Measurements from ENCODE around the gene HSF2. TPM values are rescaled to one million over a fixed set of nuclear protein-coding genes. Genes with fewer than 3 reads are reported as not detected.
A peak's percentile ranks its signal among the peaks of the same experiment; 100 is the strongest.

Gene HSF2
- total RNA-seq, 6 experiments from 2014 or later = 7.0 to 10.9 (median 9.2) TPM

GRCh38 chr6:122400121-122400450 lies 634 bp downstream of the HSF2 start:
- Mint-ChIP-seq H3K27ac (peak overlapping the region; percentile 95), H3K36me3 (ENCODE audit: low read depth) (no peaks in the 10 kb centered on the region), H3K4me1 (ENCODE audit: low read depth) (peaks cover 24% of the 10 kb centered on the region), H3K27me3 (ENCODE audit: insufficient read depth) (0 out of 2 replicates have a peak, but pooled peaks cover 2% of the 10 kb centered on the region), H3K4me3 (peak overlapping the region; percentile 97), H3K9me3 (no peaks in the 10 kb centered on the region)
- no peak for TF ChIP-seq CTCF (IDR thresholded peaks at IDR 0.05)
- DNase-seq = peak; percentile 7

- H3K9me3 Mint-ChIP-seq = no peaks in the 10 kb centered on the region
- peaks cover 24% of the 10 kb centered on the region for H3K4me1 Mint-ChIP-seq (ENCODE audit: low read depth)
- no peaks in the 10 kb centered on the region for H3K36me3 Mint-ChIP-seq (ENCODE audit: low read depth)
- H3K4me3 Mint-ChIP-seq = peak overlapping the region; percentile 97
- H3K27me3 Mint-ChIP-seq (ENCODE audit: insufficient read depth) = 0 out of 2 replicates have a peak, but pooled peaks cover 2% of the 10 kb centered on the region
- H3K27ac Mint-ChIP-seq = peak overlapping the region; percentile 95
- no peak for DNase-seq
- TF ChIP-seq CTCF (IDR thresholded peaks at IDR 0.05) = no peak
Measured at GRCh38 chr6:122400462-122401089, 1.1 kb downstream of the HSF2 start.

- Mint-ChIP-seq H3K4me3 (peak overlapping the region; percentile 97), H3K36me3 (ENCODE audit: low read depth) (no peaks in the 10 kb centered on the region), H3K9me3 (no peaks in the 10 kb centered on the region), H3K27ac (no peak overlapping the region), H3K27me3 (ENCODE audit: insufficient read depth) (0 out of 2 replicates have a peak, but pooled peaks cover 2% of the 10 kb centered on the region), H3K4me1 (ENCODE audit: low read depth) (peaks cover 29% of the 10 kb centered on the region)
- TF ChIP-seq CTCF (IDR thresholded peaks at IDR 0.05) = no peak
- DNase-seq = no peak
Measured at GRCh38 chr6:122401104-122401503, 1.7 kb downstream of the HSF2 start.

GRCh38 chr6:122404444-122404843 lies 5.0 kb downstream of the HSF2 start:
- DNase-seq = no peak
- Mint-ChIP-seq H3K4me3 (no peak overlapping the region), H3K36me3 (ENCODE audit: low read depth) (no peaks in the 10 kb centered on the region), H3K9me3 (no peaks in the 10 kb centered on the region), H3K27me3 (ENCODE audit: insufficient read depth) (0 out of 2 replicates have a peak, but pooled peaks cover 2% of the 10 kb centered on the region), H3K27ac (no peak overlapping the region), H3K4me1 (ENCODE audit: low read depth) (peaks cover 33% of the 10 kb centered on the region)
- TF ChIP-seq CTCF (IDR thresholded peaks at IDR 0.05) = no peak

GRCh38 chr6:122405417-122405816 lies 6.0 kb downstream of the HSF2 start:
- H3K4me3 Mint-ChIP-seq = no peak overlapping the region
- H3K36me3 Mint-ChIP-seq (ENCODE audit: low read depth) = no peaks in the 10 kb centered on the region
- H3K27me3 Mint-ChIP-seq (ENCODE audit: insufficient read depth) = 0 out of 2 replicates have a peak, but pooled peaks cover 2% of the 10 kb centered on the region
- peak; percentile 6 for DNase-seq
- peaks cover 39% of the 10 kb centered on the region for H3K4me1 Mint-ChIP-seq (ENCODE audit: low read depth)
- H3K27ac Mint-ChIP-seq = no peak overlapping the region
- peak; percentile 56 for TF ChIP-seq CTCF (IDR thresholded peaks at IDR 0.05)
- no peaks in the 10 kb centered on the region for H3K9me3 Mint-ChIP-seq
